GM19025 (cell line): ENCODE measurements around the gene TGFBI.

Source experiments
- ATAC-seq: cut with Tn5 transposase; IDR thresholded peaks from one replicate; pipeline ENCODE4 v1.9.1; 2021; ENCODE audit warnings: mild to moderate bottlenecking, low read depth, moderate library complexity; ENCODE audit not compliant: unreplicated experiment

TGFBI gene

DNA sequence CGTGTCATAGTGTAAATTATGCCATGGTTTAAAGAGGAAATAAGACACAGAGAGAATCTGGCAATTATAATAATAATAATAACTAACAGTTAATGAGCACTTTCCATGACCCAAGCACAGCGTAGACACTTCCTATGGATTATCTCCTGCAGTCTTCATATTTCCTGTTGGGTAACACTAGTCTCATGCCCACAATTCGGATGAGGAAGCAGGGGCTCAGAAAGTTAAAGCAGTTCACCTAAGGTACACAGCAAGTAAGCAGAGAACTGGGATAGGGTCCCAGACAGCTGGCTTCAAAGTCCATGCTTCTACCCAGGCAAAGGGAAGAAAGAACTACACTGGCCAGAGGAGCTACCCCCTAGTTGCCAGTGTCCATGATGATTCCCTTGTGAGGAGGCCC, 27.9 kb upstream of the TGFBI start:
- no peak for ATAC-seq

- ATAC-seq, result no peak
These were observed 27.3 kb upstream of the TGFBI start for GRCh38 chr5:136001466-136001981.

DNA sequence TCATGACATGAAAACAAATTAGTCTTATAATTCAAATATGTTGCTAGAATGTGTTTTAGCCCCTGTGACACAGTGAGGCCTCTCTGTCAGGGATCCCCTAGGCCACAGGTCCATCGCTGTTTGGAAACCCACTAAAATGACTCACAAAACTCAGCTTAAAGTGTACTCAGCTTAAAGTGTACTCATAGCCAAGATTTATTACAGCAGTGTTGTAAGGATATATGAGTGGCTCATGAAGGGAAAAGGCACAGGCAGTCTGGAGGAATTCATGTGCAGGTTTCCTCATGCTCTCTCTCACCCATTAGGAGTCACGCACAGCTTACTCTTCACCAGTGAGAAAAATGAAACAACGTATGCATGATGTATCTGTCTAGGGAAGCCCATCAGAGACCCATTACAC, 24.4 kb upstream of the TGFBI start:
- no peak for ATAC-seq

GRCh38 chr5:136005476-136005875, 23.3 kb upstream of the TGFBI start:
- ATAC-seq, result no peak

DNA sequence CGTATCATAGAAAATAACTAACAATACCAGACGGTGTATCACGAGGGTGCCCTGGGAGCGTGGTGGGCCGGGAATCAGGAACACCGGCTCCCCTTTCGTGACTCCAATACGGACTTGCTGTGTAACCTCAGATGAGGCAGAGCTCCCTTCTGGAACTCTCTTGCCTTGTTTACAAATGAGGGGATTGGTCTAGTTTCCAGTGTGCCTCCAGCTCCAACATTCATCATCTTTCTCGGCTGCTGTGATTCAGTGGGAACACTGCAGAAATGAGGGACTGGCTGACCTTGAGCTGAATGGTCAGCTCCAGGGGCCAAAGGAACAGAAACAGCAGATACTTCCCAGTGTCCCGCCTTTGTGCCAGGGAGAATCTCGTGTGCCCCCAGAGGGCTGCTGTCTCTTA, 22.6 kb upstream of the TGFBI start:
- no peak for ATAC-seq

DNA sequence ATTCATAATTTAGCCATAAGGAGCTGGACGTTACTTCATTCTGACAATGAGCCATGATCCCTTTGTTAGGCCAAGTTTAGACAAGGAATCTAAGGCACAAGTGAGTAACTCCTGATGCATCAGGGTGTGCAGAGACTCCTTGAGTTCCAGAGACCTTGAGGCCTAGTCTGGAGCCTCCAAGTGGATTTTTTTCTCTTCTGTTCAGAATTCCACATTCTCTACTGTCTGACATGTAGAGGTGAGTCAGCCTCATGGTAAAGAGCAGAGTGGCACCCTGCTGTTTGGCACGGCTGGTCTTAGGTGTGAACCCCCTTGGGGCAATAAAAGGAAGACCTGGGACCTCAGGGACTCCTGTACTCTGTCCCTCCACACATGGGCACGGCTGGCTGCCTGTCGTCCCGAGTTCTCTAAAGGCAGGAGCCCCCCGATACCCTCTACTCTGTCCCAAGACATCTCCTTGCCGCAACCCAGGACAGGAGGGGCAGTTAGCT, 22.0 kb upstream of the TGFBI start:
- ATAC-seq, result no peak

GRCh38 chr5:136007271-136007670, 21.5 kb upstream of the TGFBI start:
- no peak for ATAC-seq

GRCh38 chr5:136011414-136012001, 17.3 kb upstream of the TGFBI start:
- ATAC-seq, result no peak

DNA sequence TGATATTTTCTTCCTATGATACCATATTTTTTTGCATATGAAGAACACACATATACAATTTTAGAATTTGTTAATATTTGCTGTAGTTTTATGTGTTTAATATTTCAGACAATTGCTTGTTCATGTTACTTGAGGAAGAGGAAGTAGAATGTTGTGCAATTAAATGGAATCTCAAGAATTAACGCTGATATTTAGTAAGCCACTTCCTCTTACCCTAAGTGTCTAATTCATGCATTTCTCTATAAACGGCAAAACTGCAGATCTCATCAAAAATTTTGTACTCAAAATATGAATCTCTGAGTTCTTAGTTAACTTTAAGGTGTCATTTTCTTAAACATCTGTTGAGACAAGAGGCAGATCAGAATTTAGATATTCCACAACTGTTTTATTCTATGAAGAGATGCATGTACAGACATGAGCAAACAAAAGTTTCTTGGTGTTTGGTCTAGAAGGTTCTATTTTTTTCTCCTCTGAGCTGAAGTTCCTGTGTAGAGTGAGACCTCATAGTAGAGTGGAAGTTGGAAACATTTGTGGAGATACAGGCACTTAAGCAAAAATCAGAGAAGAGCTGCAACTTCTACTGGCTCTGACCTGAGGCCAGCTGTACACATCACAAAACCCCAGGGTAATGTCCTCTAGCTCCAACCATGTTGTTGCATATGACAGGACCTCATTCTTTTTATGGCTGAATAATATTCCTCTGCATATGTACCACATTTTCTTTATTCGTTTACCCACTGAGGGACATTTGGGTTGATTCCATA, 16.6 kb upstream of the TGFBI start:
- no peak for ATAC-seq

GRCh38 chr5:136013559-136013958, 15.2 kb upstream of the TGFBI start:
- ATAC-seq, result no peak

DNA sequence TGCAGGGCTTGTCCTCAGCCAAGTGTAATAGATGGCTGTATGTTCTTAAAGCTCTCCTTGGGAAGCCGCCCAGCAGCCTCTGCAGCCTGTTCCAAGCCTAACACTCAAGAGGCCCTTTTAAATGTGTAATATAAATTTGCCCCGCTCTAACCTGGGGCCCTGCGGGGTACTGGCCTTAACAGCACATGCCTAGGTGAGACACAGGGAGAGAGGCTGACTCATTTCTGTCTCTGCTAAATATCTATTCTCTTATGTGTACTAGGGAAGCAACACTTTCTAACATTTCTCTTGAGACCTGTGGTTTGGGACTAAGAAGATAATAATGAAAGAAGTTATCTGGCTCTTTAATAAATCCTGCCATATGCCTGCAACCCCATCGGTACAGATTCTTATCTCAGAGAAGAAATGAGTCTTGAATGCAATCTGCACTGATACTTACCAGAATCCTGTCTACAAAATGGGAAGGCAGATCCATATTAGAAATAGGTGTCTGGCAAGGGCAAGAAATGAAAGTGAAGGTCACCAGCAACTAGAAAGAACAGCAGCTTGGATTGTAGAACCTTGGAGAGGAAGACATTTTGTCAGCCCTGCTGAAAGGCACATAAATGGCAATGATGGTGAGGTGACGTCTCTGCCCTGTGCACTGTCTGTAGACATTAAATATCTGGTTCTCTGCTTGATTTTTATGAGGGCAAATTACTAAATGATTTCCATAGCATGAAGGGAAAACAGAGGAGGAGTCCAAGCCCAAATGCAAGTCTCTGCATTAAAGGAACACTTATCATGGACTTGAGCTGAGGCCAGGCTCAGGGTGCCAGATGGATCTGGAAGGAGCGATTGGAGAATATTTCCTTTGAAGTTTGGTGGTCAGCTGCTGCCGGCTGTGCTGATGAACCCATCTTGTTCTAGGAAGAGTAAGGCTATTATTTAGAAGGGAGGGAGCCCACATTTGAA, 14.5 kb upstream of the TGFBI start:
- no peak for ATAC-seq

- ATAC-seq, result no peak
These were observed 13.8 kb upstream of the TGFBI start for GRCh38 chr5:136015003-136015375.

- no peak for ATAC-seq
These were observed 12.7 kb upstream of the TGFBI start for GRCh38 chr5:136015966-136016650.

DNA sequence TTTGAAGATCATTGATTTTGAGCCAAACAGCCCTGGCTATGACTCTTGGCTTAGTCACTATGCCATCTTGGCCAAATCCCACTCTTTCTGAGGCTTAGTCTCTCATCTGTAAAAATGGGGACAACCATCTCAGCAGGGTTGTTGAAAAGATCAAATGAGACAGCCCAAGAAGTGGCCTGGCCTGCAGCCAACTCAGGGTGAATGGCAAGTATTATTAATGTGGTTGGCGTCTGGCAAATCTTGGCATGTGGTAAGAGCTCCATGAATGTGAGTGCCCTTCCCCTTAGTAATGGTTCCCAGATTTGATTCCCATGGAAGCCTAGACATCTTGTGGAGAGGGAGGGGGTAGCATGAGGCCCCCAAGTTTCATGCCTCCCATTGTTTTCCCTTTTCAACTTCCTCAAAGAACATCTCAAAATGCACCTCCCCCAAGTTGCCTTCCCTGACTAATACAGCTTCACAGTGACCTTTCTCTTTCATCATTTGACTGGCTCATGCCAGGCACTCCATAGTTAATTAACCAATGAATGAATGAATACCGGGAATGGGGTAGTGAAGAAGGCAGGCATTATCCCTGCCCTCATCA, 11.8 kb upstream of the TGFBI start:
- no peak for ATAC-seq

DNA sequence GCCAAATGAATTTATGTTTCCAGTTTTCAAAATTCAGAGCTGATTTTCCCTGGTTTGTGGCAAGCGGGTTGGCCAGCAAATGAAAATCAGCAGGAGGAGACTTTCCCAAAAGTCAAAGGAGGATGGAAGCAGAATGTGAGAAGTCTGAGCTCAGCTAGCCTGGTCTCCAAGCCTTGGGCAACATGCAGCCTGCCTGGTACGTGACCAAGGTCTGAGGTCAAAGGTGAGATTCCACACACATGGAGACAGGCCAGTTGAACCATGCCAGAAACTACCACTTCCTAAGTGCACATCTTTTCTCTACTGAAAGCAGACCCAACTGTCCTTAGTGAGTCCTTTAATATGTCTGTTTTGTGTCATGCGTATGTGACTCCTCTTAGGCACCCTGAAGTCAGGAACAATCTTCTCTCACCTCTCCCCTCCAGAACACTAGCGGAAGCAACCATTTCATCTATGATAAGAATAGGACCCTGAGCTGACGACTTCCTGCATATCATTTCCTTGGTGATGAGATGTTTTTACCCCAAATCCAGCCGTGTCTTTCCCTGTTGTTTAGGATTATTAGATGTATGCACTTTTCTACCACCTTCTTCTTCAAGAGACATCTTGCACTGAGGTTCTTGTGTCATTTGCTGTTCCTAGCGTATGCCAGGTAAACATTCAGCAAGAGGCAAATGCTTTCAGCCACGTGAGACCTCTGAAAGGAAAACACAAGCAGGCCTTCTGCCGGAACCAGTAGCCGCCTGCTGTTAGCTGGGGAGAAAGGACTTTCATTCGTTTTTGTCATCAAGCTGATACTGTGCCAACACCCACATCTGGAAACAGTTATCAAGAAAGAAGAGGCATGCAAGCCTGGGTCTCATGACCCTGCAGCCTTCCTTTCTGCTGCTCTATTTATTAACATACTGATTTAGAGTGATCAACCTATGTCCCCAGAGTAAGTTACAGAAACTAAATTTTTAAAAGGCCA, 9.7 kb upstream of the TGFBI start:
- no peak for ATAC-seq

- no peak for ATAC-seq
These were observed 8.8 kb upstream of the TGFBI start for GRCh38 chr5:136020001-136020382.

DNA sequence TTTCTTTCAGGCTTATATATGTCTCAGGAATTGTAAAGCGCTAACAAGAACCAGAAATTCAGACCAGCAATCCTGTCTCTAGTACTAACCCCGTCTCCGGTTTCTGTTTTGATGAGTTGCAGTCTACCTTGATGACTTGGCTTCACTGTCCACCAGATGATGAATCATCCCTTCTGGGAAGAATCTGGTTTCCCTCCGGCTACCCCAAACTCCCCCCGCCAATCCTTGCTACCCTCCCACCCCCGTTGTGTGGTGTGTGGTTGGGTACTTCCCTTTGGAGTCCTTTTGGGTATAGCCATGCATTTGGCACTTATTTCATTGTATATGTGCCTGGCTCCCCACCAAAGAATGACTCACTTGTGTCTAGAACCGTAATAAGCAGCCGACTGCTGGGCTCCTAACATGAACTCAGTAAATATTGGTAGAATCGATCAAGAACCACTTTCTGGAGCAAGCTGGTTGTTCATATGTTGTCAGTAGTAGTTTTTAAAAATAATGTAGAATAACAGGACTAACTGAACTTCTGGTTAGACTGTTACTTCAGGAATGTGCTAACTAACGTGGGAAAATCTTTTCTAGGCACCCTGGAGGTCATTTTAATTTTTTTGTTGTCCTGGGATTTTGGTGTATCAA, 8.3 kb upstream of the TGFBI start:
- no peak for ATAC-seq

DNA sequence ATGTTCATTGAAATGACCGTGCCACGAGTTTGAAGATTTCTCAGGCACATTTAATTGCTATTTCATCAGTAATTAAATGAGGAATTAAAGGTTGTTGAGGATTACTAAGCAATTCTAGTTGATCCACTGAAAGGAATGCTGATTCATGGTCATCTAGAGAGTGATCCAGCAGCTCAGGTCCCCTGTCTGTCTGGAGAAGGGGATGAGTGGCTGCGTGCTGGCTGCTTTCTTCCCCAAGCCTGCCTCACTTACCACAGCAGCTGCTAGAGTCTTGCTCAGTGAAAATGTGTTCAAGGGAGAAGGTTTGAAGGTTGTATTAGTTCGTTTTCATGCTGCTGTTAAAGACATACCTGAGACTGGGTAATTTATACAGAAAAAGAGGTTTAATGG, 7.8 kb upstream of the TGFBI start:
- no peak for ATAC-seq
